KMS-11 (cell line): ENCODE measurements around the gene RBM8A.

Experiments used
- H2AFZ ChIP-seq: fragments of 200-600 bp; sonication (generic); 2 replicates; pipeline ENCODE4 v1.6.1; 2016; ENCODE audit warnings: antibody characterized with exemption, mixed run types, low read depth
- H3K27ac ChIP-seq: fragments of 200-600 bp; sonication (generic); 2 replicates; pipeline ENCODE4 v1.6.1; 2016; ENCODE audit warnings: mild to moderate bottlenecking, mixed run types
- H3K27me3 ChIP-seq: fragments of 200-600 bp; sonication (generic); 2 replicates; pipeline ENCODE4 v1.6.1; 2017; ENCODE audit warnings: mild to moderate bottlenecking, low read depth, mixed run types, moderate library complexity; ENCODE audit not compliant: insufficient read depth
- H3K36me3 ChIP-seq: fragments of 200-600 bp; sonication (generic); 2 replicates; pipeline ENCODE4 v1.6.1; 2017; ENCODE audit warnings: mild to moderate bottlenecking, mixed run types; ENCODE audit not compliant: insufficient read depth
- H3K4me1 ChIP-seq: fragments of 200-600 bp; sonication (generic); 2 replicates; pipeline ENCODE4 v1.6.1; 2016; ENCODE audit warnings: mild to moderate bottlenecking, low read depth, mixed run types; ENCODE audit not compliant: poor library complexity, severe bottlenecking
- H3K4me2 ChIP-seq: fragments of 200-600 bp; sonication (generic); 2 replicates; pipeline ENCODE4 v1.7.0; 2016; ENCODE audit warnings: mild to moderate bottlenecking, mixed run types
- H3K4me3 ChIP-seq: fragments of 200-600 bp; sonication (generic); IDR thresholded peaks from 2 replicates; pipeline ENCODE4 v1.6.1; 2017; ENCODE audit warnings: low read depth, low read length, mixed read lengths; ENCODE audit not compliant: insufficient read depth
- H3K79me2 ChIP-seq: fragments of 200-600 bp; sonication (generic); 2 replicates; pipeline ENCODE4 v1.6.1; 2016; ENCODE audit warnings: low read depth, mixed run types; ENCODE audit not compliant: insufficient read depth
- H3K9ac ChIP-seq: fragments of 200-600 bp; sonication (generic); 2 replicates; pipeline ENCODE4 v1.6.1; 2016; ENCODE audit warnings: mild to moderate bottlenecking, mixed run types
- H4K20me1 ChIP-seq: fragments of 200-600 bp; sonication (generic); 2 replicates; pipeline ENCODE4 v1.6.1; 2016; ENCODE audit warnings: mild to moderate bottlenecking, mixed run types; ENCODE audit not compliant: insufficient read depth
- CTCF ChIP-seq: fragments of 200-600 bp; sonication (generic); conservative IDR thresholded peaks from 2 replicates; pipeline ENCODE4 v1.6.1; 2017; ENCODE audit warnings: low read depth, mild to moderate bottlenecking, antibody characterized with exemption, low read length, moderate library complexity, mixed read lengths

RBM8A gene

GRCh38 chr1:145887631-145888030, 39.7 kb downstream of the RBM8A start:
- H3K27ac ChIP-seq: no peak overlapping the region
- no peak overlapping the region for H3K4me2 ChIP-seq
- H3K36me3 ChIP-seq: no peaks in the 10 kb centered on the region
- no peak overlapping the region for H3K9ac ChIP-seq
- no peak overlapping the region for H3K4me3 ChIP-seq
- peaks cover 25% of the 10 kb centered on the region for H3K27me3 ChIP-seq
- H3K4me1 ChIP-seq: peaks cover 20% of the 10 kb centered on the region
- TF ChIP-seq CTCF: no peak
- no peaks in the 10 kb centered on the region for H3K79me2 ChIP-seq
- no peak overlapping the region for H2AFZ ChIP-seq
- no peaks in the 10 kb centered on the region for H4K20me1 ChIP-seq

GRCh38 chr1:145886816-145887215, 40.5 kb downstream of the RBM8A start:
- peaks cover 25% of the 10 kb centered on the region for H3K27me3 ChIP-seq
- no peak overlapping the region for H3K27ac ChIP-seq
- H3K36me3 ChIP-seq: no peaks in the 10 kb centered on the region
- no peaks in the 10 kb centered on the region for H3K79me2 ChIP-seq
- TF ChIP-seq CTCF: no peak
- no peak overlapping the region for H3K9ac ChIP-seq
- no peak overlapping the region for H3K4me3 ChIP-seq
- no peaks in the 10 kb centered on the region for H4K20me1 ChIP-seq
- H3K4me1 ChIP-seq: peaks cover 15% of the 10 kb centered on the region
- no peak overlapping the region; the same call in 1 of the 2 replicates for H3K4me2 ChIP-seq
- no peak overlapping the region for H2AFZ ChIP-seq

- Histone ChIP-seq H4K20me1 (no peaks in the 10 kb centered on the region), H3K27me3 (peaks cover 25% of the 10 kb centered on the region), H3K9ac (no peak overlapping the region), H3K4me3 (peak overlapping the region; percentile 96), H3K36me3 (no peaks in the 10 kb centered on the region), H3K79me2 (no peaks in the 10 kb centered on the region), H3K4me2 (peak overlapping the region; percentile 79), H3K4me1 (peaks cover 11% of the 10 kb centered on the region), H2AFZ (peak overlapping the region; percentile 95), H3K27ac (no peak overlapping the region)
- TF ChIP-seq CTCF: no peak
Measured at GRCh38 chr1:145886390-145886789, 40.9 kb downstream of the RBM8A start.

GRCh38 chr1:145885738-145886287, 41.5 kb downstream of the RBM8A start, which contains the start of gene ANKRD35:
TSS of gene ANKRD35 (minus strand) at chr1:145885866. CDS start at chr1:145885758, 108 bp downstream.
- H3K4me1 ChIP-seq: peaks cover 11% of the 10 kb centered on the region
- no peak within 1 kb of the TSS for H3K9ac ChIP-seq
- H3K27ac ChIP-seq: no peak within 1 kb of the TSS
- H3K4me3 ChIP-seq: peak within 1 kb of the TSS; percentile 96
- peaks cover 25% of the 10 kb centered on the region for H3K27me3 ChIP-seq
- no peaks in the 10 kb centered on the region for H3K79me2 ChIP-seq
- TF ChIP-seq CTCF: no peak
- H4K20me1 ChIP-seq: no peaks in the 10 kb centered on the region
- no peaks in the 10 kb centered on the region for H3K36me3 ChIP-seq
- peak within 1 kb of the TSS; percentile 95 for H2AFZ ChIP-seq
- H3K4me2 ChIP-seq: peak within 1 kb of the TSS; percentile 79
